GM18507 (cell line): ENCODE measurements around the gene SUGP2.

Experiments used
- DNase-seq: peaks from one replicate; pipeline ENCODE4 v3.0.0; 2011; ENCODE audit warnings: low read depth; ENCODE audit not compliant: insufficient read length; ENCODE audit errors: extremely low spot score
- FAIRE-seq: peaks from 2 replicates; lab custom pipeline; 2011; peaks lifted over from hg19 to GRCh38; lab: Jason Lieb, UNC

SUGP2 gene

DNA sequence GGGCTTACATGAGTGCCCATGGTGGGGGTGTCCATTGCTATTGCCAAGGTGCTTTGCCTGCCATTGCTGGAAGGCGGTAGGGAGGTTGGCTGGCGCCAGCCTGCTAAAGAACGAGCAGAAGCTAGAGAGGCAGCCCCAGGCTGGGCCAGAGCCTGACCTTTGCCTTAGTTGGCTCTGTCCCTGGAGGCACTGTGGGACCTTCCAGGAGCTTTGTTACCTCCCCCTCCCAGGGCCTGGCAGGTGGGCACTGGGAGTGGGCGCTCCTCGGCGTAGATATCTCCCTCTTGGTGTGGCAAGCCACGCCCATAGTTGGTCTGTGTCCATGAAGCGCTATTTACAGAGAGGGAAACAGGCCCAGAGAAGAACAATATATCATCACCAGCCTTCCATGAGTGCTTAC is 28.2 kb upstream of the SUGP2 start:
- DNase-seq (no peak), FAIRE-seq (no peak)

GRCh38 chr19:19059837-19060611 is 26.7 kb upstream of the SUGP2 start:
- FAIRE-seq (no peak), DNase-seq (no peak)

DNA sequence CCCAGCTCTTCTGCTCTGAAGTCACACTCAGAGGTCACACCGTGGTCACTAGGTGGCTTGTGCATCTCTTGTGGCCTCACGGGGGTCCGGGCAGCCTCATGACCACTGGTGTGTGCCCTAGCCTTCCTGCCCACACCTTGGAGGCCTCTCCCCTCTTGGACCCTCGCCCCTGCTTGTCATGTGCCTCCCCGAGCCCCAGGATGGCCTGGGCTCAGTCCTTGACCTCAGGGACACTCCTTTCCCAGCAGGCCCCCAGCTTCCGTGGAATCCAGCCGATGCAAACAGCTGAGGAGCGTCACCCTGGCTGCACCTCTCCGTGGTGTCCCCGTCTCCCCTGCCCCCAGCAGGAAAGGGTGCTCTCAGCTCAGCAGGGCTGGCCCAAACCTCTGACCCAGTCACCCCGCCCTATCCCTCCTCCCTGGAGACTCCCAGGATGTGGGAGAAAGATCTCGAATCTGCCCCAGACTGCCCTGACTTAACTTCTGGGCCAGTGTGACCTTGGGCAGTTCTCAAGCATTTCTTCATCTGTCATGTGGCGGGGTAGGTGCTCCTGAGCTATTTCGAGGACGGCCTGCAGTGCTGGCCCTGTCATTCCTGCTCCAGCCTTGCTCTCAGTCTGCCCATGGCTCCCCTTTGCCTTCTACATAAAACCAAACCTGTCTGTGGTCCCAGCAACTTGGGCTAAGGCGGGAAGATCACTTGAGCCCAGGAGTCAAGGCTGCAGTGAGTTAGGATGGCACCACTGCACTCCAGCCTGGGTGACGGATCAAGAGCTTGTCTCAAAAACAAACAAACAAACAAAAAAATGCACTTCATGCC is 25.9 kb upstream of the SUGP2 start:
- FAIRE-seq (no peak), DNase-seq (no peak)

DNA sequence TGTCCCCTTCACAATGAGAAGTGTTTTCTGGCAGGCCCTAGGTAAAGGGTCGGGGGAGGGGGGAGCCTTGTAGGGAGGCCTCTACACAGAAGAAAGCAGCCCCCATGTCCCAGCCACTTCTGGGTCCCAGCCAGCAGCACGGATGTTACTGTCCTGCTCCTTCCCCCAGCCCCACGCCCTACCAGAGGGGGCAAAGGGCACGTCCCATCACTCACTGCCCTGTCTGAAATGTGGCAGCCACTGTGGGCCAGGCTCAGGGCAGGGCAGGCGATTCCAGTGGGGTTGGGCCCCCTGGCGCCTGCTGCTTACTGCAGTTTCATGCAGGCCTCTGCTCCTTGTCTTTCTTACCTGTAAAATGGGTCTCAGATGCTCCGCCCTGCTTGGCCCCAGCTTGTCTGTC is 24.4 kb upstream of the SUGP2 start:
- DNase-seq (no peak), FAIRE-seq (no peak)

- no peak for DNase-seq
- no peak for FAIRE-seq
These were observed 24.0 kb upstream of the SUGP2 start for GRCh38 chr19:19057317-19057716.

GRCh38 chr19:19056636-19057275 is 23.4 kb upstream of the SUGP2 start:
- DNase-seq (no peak), FAIRE-seq (no peak)

DNA sequence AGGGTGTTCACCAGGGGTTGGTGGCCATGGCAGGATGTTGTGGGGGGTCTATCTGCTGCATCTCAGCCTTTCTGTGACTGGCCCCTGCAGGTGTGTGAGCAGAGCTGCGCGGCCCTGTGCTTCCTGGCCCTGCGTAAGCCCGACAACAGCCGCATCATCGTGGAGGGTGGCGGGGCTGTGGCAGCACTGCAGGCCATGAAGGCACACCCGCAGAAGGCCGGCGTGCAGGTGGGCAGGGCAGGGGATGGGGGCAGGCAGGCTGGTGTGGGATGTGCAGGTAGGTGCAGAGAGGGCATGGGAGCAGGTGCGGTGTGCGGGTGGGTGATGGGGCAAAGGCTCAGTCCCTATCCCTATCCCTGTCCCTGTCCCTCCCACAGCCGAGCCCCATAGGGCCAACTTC is 22.4 kb upstream of the SUGP2 start:
- no peak for FAIRE-seq

GRCh38 chr19:19054939-19055440 is 21.7 kb upstream of the SUGP2 start:
- DNase-seq, result no peak
- no peak for FAIRE-seq

More for the DNA sequence above, 22.4 kb upstream of the SUGP2 start:
- no peak for DNase-seq

- no peak for FAIRE-seq
- DNase-seq, result no peak
These were observed 21.1 kb upstream of the SUGP2 start for GRCh38 chr19:19054315-19054938.

DNA sequence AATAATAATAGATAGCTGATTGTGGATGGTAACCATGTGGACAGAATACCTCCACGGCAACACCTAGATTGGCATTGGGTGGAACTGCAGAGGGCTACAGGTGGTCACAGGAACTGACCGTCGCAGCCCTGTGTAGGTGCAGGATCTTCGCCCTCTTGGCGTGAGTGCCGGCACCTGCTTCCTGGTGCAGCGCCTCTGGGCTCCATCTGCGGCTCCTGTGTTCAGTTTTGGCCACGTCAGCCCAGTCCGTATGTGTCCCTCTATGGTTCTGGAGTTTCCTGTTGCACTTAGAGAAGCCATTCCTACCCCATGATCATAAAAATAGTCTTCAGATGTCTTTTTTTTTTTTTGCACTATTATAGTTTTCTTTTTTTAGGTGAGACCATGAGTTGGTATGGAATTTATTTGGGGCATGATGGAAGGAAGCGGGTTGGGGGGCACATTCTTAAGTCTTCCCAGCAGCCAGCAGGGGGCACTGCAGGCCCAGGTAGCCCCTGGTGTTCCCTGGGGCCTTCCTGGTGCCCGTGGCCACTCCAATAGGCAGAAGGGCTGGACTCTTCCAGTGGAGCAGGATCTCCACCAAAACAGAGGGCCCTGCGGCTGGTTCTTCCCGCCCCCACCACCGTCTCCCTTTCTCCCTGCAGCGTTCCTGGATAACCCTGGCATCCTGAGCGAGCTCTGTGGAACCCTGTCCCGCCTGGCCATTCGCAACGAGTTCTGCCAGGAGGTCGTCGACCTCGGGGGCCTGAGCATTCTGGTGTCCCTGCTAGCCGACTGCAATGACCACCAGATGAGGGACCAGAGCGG is 20.4 kb upstream of the SUGP2 start:
- peak; percentile 29 for FAIRE-seq
- no peak for DNase-seq

DNA sequence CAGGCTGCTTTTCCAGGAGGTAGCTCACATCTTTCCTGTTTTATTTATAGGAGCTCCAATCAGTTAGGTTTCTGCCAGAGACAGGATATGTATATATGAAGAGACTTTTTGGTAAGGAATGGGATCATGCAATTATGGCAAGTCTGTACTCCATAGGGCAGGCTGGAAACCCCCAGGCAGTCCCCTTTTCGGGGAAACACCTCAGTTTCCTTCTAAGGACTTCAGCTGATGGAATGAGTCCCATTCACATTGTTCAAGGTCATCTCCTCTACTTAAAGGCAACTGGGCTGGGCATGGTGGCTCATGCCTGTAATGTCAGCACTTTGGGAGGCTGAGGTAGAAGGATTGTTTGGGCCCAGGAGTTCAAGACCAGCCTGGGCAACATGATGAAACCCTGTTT is 19.6 kb upstream of the SUGP2 start:
- no peak for DNase-seq
- no peak for FAIRE-seq

DNA sequence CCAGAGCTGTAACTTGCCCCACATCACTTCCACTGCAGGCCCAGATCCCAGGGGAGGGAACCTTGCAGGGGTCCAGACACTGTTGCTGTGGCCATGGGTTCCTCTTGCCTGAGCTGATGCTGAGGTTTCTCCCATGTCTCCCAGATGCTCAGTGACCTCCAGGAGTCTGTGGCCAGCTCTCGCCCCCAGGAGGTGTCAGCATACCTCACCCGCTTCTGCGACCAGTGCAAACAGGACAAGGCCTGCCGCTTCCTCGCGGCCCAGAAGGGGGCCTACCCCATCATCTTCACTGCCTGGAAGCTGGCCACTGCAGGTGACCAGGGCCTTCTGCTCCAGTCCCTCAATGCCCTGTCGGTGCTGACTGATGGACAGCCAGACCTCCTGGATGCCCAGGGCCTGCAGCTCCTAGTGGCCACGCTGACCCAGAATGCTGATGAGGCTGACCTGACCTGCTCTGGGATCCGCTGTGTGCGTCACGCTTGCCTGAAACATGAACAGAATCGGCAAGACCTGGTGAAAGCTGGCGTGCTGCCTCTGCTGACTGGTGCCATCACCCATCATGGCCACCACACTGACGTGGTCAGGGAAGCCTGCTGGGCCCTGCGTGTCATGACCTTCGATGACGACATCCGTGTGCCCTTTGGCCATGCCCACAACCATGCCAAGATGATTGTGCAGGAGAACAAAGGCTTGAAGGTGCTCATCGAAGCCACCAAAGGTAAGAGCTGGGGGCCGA is 18.3 kb upstream of the SUGP2 start:
- no peak for FAIRE-seq

DNA sequence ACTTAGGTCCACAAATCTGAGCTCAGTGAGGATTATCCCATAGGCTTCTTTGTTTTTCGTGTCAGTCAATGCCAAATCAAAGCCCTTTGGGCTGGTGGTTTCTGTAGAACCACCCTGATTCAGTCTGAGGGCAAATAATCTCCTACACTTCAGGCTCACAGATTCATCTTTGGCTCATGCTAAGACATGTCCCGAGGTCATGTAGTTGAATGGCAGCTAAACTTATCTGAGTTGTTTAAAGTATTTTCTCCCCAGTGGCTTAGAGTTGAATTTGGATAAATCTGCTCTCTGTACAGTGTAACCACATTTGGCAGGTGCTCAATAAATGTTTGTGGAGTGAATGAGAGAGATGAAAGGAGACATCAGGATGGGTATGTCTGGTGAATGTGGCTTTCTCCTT is 17.4 kb upstream of the SUGP2 start:
- DNase-seq, result no peak
- no peak for FAIRE-seq

More for the DNA sequence above, 18.3 kb upstream of the SUGP2 start:
- DNase-seq, result no peak

- FAIRE-seq (no peak), DNase-seq (no peak)
These were observed 16.8 kb upstream of the SUGP2 start for GRCh38 chr19:19050104-19050503.

DNA sequence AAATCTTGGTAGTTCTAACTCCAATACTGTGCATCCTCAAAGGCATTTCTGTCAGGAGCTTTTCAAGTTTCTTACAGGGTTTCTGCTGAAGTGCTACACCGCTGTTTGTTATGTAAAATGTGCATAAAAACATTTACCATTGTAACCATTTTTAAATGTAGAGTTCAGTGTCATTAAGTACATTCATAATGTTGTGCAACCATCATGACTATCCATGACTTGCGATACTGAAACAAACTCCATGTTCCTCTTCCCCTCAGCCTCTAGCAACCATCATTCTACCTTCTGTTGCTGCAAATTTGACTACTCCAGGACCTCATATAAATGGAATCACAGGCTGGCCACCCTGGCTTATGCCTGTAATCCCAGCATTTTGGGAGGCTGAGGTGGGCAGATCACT is 16.1 kb upstream of the SUGP2 start:
- no peak for FAIRE-seq
- no peak for DNase-seq

DNA sequence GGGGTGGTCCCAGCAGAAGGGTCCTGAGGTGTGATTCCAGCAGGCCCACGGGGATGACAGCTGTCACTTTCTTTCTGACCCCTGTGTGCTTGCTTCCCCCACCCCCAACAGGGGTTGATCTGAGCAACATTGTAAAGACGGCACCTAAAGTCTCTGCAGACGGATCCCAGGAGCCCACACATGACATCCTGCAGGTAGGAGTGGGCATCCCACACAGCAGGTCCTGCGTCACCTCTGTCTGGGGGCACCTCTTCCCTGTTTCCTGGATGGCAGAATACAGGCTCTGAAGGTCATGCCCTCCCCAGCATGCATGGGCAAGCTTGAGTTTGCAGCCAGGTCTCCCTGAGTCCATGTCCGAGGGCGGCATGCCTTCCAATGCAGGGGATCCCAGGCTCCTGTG is 10.6 kb upstream of the SUGP2 start:
- DNase-seq (no peak), FAIRE-seq (no peak)

- no peak for FAIRE-seq
- no peak for DNase-seq
These were observed 10.2 kb upstream of the SUGP2 start for GRCh38 chr19:19043481-19043880.

DNA sequence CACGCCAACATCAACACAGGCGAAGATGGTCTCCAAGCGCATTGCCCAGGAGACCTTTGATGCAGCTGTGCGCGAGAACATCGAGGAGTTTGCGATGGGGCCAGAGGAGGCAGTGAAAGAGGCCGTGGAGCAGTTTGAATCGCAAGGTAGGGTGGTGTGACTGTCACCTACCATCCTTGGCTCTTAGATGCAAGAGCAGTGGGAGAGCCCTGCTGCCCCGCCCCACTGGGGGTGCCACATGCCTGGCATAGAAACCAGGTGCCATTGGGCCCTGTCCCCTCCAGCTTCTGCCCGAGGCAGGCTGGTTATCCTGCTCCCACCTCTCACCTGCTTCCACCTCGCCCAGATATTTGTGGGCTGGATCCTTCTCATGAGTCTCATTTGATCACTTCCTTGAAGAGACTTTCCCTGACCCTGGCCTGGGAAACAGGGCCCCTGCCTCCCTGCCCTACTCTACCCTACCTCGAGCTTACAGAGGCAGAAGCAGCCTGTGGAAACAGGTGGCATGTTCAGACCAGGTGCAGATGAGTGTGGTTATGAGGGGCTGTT is 9.5 kb upstream of the SUGP2 start:
- FAIRE-seq (no peak), DNase-seq (no peak)
